ENCODE measurements around the gene BMP8B.

GRCh38 chr1:39759436-39759726 is 29.3 kb downstream of the BMP8B start:
- no peak for TF ChIP-seq CTCF (IDR thresholded peaks at IDR 0.05 in 8 of 11, conservative IDR thresholded peaks at IDR 0.05 in 3 of 11)
- TF ChIP-seq POLR2A (IDR thresholded peaks at IDR 0.05) = no peak
- TF ChIP-seq POLR2AphosphoS5 (IDR thresholded peaks at IDR 0.05) = no peak

All from spleen (tissue), 7 donors.